CD4-positive, alpha-beta memory T cell (primary cell): ENCODE data around the gene CAMLG. TPM values are rescaled to one million over a fixed set of nuclear protein-coding genes. Genes with fewer than 3 reads are reported as not detected.

Experiments used
- CTCF ChIA-PET: fragments of 350-600 bp; sonication (Branson Sonifier 250); formaldehyde crosslinking; loops from one replicate; lab custom pipeline; 2021; ENCODE audit warnings: inconsistent platforms; ENCODE audit not compliant: partially characterized antibody; lab: Charles Lee
- POLR2A ChIA-PET: fragments of 350-600 bp; sonication (Branson Sonifier 250); formaldehyde crosslinking; loops from one replicate; lab custom pipeline; 2021; ENCODE audit not compliant: partially characterized antibody; lab: Charles Lee
- DNase-seq, 5 donors: peaks; one replicate each; pipeline versions ENCODE4 v3.0.0 to v3.0.0-alpha.2; 2020 to 2022; ENCODE audit warnings: mixed read lengths in 1 of 5
- H3K27ac ChIP-seq: one replicate; pipeline ENCODE4 v1.7.0; 2013; ENCODE audit warnings: low read depth, low read length
- H3K27me3 ChIP-seq: 2 replicates; pipeline ENCODE4 v1.7.0; 2013; ENCODE audit warnings: mild to moderate bottlenecking, low read length, moderate library complexity; ENCODE audit not compliant: insufficient read depth
- H3K36me3 ChIP-seq: 2 replicates; pipeline ENCODE4 v1.7.0; 2013; ENCODE audit warnings: mild to moderate bottlenecking, low read length, moderate library complexity; ENCODE audit not compliant: insufficient read depth
- H3K4me1 ChIP-seq: 2 replicates; pipeline ENCODE4 v1.7.0; 2013; ENCODE audit warnings: mild to moderate bottlenecking, low read length, moderate library complexity; ENCODE audit not compliant: insufficient read depth
- H3K4me3 ChIP-seq, 2 donors: one replicate each; pipeline ENCODE4 v1.7.0; 2013; ENCODE audit warnings: low read length in 2 of 2, mild to moderate bottlenecking in 1 of 2
- H3K9me3 ChIP-seq, 2 donors: one replicate each; pipeline ENCODE4 v1.7.0; 2013; ENCODE audit warnings: low read length in 2 of 2, control low read depth in 1 of 2; ENCODE audit not compliant: control insufficient read depth in 1 of 2
- H3K27ac Mint-ChIP-seq, 7 donors: one replicate each; pipeline ENCODE4 v1.8.0; 2020 to 2021; ENCODE audit warnings: mixed read lengths in 7 of 7, mild to moderate bottlenecking in 6 of 7, inconsistent platforms in 3 of 7, moderate library complexity in 3 of 7
- H3K27me3 Mint-ChIP-seq, 2 donors: one replicate each; pipeline ENCODE4 v1.8.0; 2020 to 2021; ENCODE audit warnings: mixed read lengths in 2 of 2
- H3K36me3 Mint-ChIP-seq, 2 donors: one replicate each; pipeline ENCODE4 v1.8.0; 2020 to 2021; ENCODE audit warnings: mixed read lengths in 2 of 2, inconsistent platforms in 1 of 2, mild to moderate bottlenecking in 1 of 2
- H3K4me1 Mint-ChIP-seq, 4 donors: one replicate each; pipeline ENCODE4 v1.8.0; 2020 to 2021; ENCODE audit warnings: mixed read lengths in 4 of 4, mild to moderate bottlenecking in 1 of 4
- H3K4me3 Mint-ChIP-seq, 8 donors: one replicate each; pipeline ENCODE4 v1.8.0; 2020 to 2021; ENCODE audit warnings: mixed read lengths in 8 of 8, mild to moderate bottlenecking in 7 of 8, moderate library complexity in 6 of 8, inconsistent platforms in 3 of 8
- H3K9me3 Mint-ChIP-seq, 8 donors: one replicate each; pipeline ENCODE4 v1.8.0; 2020 to 2021; ENCODE audit warnings: mixed read lengths in 8 of 8, mild to moderate bottlenecking in 5 of 8, inconsistent platforms in 3 of 8, moderate library complexity in 1 of 8
- intact Hi-C: fragments of 100-400 bp; cut with micrococcal nuclease; formaldehyde crosslinking; loops from one replicate; pipeline ENCODE4 v1.15.1; 2023
- polyA plus RNA-seq, 2 donors: library from polyadenylated mRNA; unstranded; fragments of 300-500 nt; fragmentation: Illumina TruSeq; gene quantifications; one replicate each; pipeline ENCODE4 v1.2.3, GENCODE V29; 2021
- total RNA-seq, 2 experiments: library from RNA; stranded (reverse); gene quantifications; one replicate each; pipeline ENCODE4 v1.2.3, GENCODE V29; 2021

CAMLG gene
- total and polyA plus RNA-seq, 4 experiments from 2014 or later, result 26.7 to 48.2 (median 37.4) TPM

GRCh38 chr5:134724872-134725271, 13.5 kb upstream of the CAMLG start:
- Mint-ChIP-seq H3K27me3 (no peaks in the 10 kb centered on the region), H3K36me3 (peaks cover 12 to 44% of the 10 kb centered on the region in 2 donors), H3K4me1 (no peaks in the 10 kb centered on the region), H3K9me3 (no peaks in the 10 kb centered on the region), H3K27ac (no peak overlapping the region), H3K4me3 (no peak overlapping the region)
- CTCF ChIA-PET, result interaction anchor here (2.0 kb wide), 1 partner anchor 14 kb away, joined by 12 read pairs; the partner anchor contains the start of gene CAMLG
- no peak overlapping the region for H3K27ac ChIP-seq
- POLR2A ChIA-PET, result no interaction called here
- no peaks in the 10 kb centered on the region for H3K4me1 ChIP-seq
- intact Hi-C loops, result no loop called here
- H3K27me3 ChIP-seq, result no peaks in the 10 kb centered on the region
- no peak for DNase-seq
- H3K4me3 ChIP-seq, result no peak overlapping the region
- H3K36me3 ChIP-seq, result peaks cover 11% of the 10 kb centered on the region
- H3K9me3 ChIP-seq, result no peaks in the 10 kb centered on the region

- no peak overlapping the region for H3K4me3 ChIP-seq
- Mint-ChIP-seq H3K27me3 (no peaks in the 10 kb centered on the region), H3K9me3 (no peaks in the 10 kb centered on the region), H3K4me1 (peaks cover 0 to 5% (median 2%) of the 10 kb centered on the region in 4 donors), H3K4me3 (no peak overlapping the region), H3K27ac (no peak overlapping the region), H3K36me3 (no peaks in the 10 kb centered on the region)
- H3K36me3 ChIP-seq, result no peaks in the 10 kb centered on the region
- H3K27me3 ChIP-seq, result no peaks in the 10 kb centered on the region
- H3K4me1 ChIP-seq, result peaks cover 4% of the 10 kb centered on the region
- ChIA-PET POLR2A (no interaction called here), CTCF (no interaction called here)
- no peak for DNase-seq
- no peaks in the 10 kb centered on the region for H3K9me3 ChIP-seq
- no peak overlapping the region for H3K27ac ChIP-seq
- intact Hi-C loops, result loop anchor here (10.0 kb wide), 1 partner anchor 728 kb away; the partner anchor contains the start of gene VDAC1
These were observed 5.5 kb upstream of the CAMLG start for GRCh38 chr5:134732819-134733218.

- no peaks in the 10 kb centered on the region for H3K27me3 Mint-ChIP-seq
- Histone ChIP-seq H3K4me1 (peaks cover 18% of the 10 kb centered on the region), H3K36me3 (no peaks in the 10 kb centered on the region), H3K9me3 (no peaks in the 10 kb centered on the region), H3K4me3 (no peak overlapping the region), H3K27ac (no peak overlapping the region), H3K27me3 (no peaks in the 10 kb centered on the region)
- peaks cover 0 to 11% of the 10 kb centered on the region in 2 donors for H3K36me3 Mint-ChIP-seq
- intact Hi-C loops, result loop anchor here (10.0 kb wide), 1 partner anchor 730 kb away; the partner anchor contains the start of gene VDAC1
- POLR2A ChIA-PET, result interaction anchor here (0.6 to 1.0 kb wide), 3 partner anchors 15 to 169 kb away, joined by 3 read pairs; no protein-coding TSS in a partner anchor
- no peak overlapping the region for H3K27ac Mint-ChIP-seq
- no peaks in the 10 kb centered on the region for H3K9me3 Mint-ChIP-seq
- H3K4me1 Mint-ChIP-seq, result peaks cover 10 to 21% (median 15%) of the 10 kb centered on the region in 4 donors
- no peak for DNase-seq
- no peak overlapping the region for H3K4me3 Mint-ChIP-seq
- CTCF ChIA-PET, result interaction anchor here (7.2 kb wide), 1 partner anchor 23 kb away, joined by 76 read pairs; the partner anchor contains the start of gene DDX46
These were observed 3.1 kb upstream of the CAMLG start for GRCh38 chr5:134735243-134735642.

- Mint-ChIP-seq H3K27me3 (no peaks in the 10 kb centered on the region), H3K9me3 (no peaks in the 10 kb centered on the region), H3K36me3 (peaks cover 0 to 13% of the 10 kb centered on the region in 2 donors), H3K4me3 (no peak overlapping the region), H3K4me1 (peaks cover 12 to 29% (median 20%) of the 10 kb centered on the region in 4 donors), H3K27ac (peak overlapping the region in 1 of 7 donors; percentile 85)
- no peak overlapping the region for H3K27ac ChIP-seq
- H3K36me3 ChIP-seq, result no peaks in the 10 kb centered on the region
- no peak for DNase-seq
- H3K4me3 ChIP-seq, result no peak overlapping the region
- POLR2A ChIA-PET, result interaction anchor here (4.2 kb wide), 1 partner anchor 168 kb away, joined by 73 read pairs; the partner anchor contains the start of gene PCBD2
- H3K4me1 ChIP-seq, result peaks cover 18% of the 10 kb centered on the region
- H3K27me3 ChIP-seq, result no peaks in the 10 kb centered on the region
- CTCF ChIA-PET, result interaction anchor here (1.3 to 7.2 kb wide), 2 partner anchors 22 to 26 kb away, joined by 3 to 76 read pairs; partner anchors contain the start of gene DDX46
- intact Hi-C loops, result loop anchor here (10.0 kb wide), 1 partner anchor 731 kb away; the partner anchor contains the start of gene VDAC1
- no peaks in the 10 kb centered on the region for H3K9me3 ChIP-seq
These were observed 2.1 kb upstream of the CAMLG start for GRCh38 chr5:134736173-134736812.

GRCh38 chr5:134738963-134739661, 764 bp downstream of the CAMLG start:
- DNase-seq, result peak; percentile 34 to 54 (median 38)
- Histone ChIP-seq H3K4me1 (peaks cover 18% of the 10 kb centered on the region), H3K27me3 (no peaks in the 10 kb centered on the region), H3K9me3 (no peaks in the 10 kb centered on the region), H3K27ac (peak overlapping the region; percentile 86), H3K36me3 (peaks cover 7% of the 10 kb centered on the region), H3K4me3 (peak overlapping the region; percentile 87 to 97)
- intact Hi-C loops, result loop anchor here (1.0 to 10.0 kb wide), 10 partner anchors 19 to 734 kb away; partner anchors contain the start of genes C5orf24, CDKL3, DDX46 and JADE2
- CTCF ChIA-PET, result interaction anchor here (0.6 to 7.2 kb wide), 21 partner anchors 9 to 513 kb away, joined by 3 to 76 read pairs (median 4); partner anchors contain the start of genes C5orf24, DDX46, PCBD2 and PPP2CA
- Mint-ChIP-seq H3K27ac (peak overlapping the region; percentile 85 to 99 (median 97)), H3K36me3 (peaks cover 0 to 15% of the 10 kb centered on the region in 2 donors), H3K4me1 (peaks cover 14 to 31% (median 21%) of the 10 kb centered on the region in 4 donors), H3K4me3 (peak overlapping the region; percentile 88 to 98 (median 94)), H3K27me3 (no peaks in the 10 kb centered on the region), H3K9me3 (no peaks in the 10 kb centered on the region)
- POLR2A ChIA-PET, result interaction anchor here (0.6 to 4.2 kb wide), 19 partner anchors 10 to 1993 kb away, joined by 3 to 82 read pairs (median 6); partner anchors contain the start of genes C5orf24, DDX46, HSPA4 and PCBD2

GRCh38 chr5:134741052-134741451, 2.7 kb downstream of the CAMLG start:
- POLR2A ChIA-PET, result interaction anchor here (4.2 kb wide), 1 partner anchor 16 kb away, joined by 82 read pairs; the partner anchor contains the start of gene DDX46
- no peak overlapping the region for H3K4me3 ChIP-seq
- CTCF ChIA-PET, result interaction anchor here (1.6 to 7.2 kb wide), 2 partner anchors 17 to 438 kb away, joined by 4 to 76 read pairs; partner anchors contain the start of gene DDX46
- H3K4me3 Mint-ChIP-seq, result no peak overlapping the region
- no peaks in the 10 kb centered on the region for H3K27me3 Mint-ChIP-seq
- peaks cover 7% of the 10 kb centered on the region for H3K36me3 ChIP-seq
- intact Hi-C loops, result no loop called here
- no peaks in the 10 kb centered on the region for H3K9me3 ChIP-seq
- no peaks in the 10 kb centered on the region for H3K9me3 Mint-ChIP-seq
- peak overlapping the region in 1 of 7 donors; percentile 65 for H3K27ac Mint-ChIP-seq
- peaks cover 0 to 18% of the 10 kb centered on the region in 2 donors for H3K36me3 Mint-ChIP-seq
- no peaks in the 10 kb centered on the region for H3K27me3 ChIP-seq
- no peak for DNase-seq
- H3K4me1 ChIP-seq, result peaks cover 18% of the 10 kb centered on the region
- no peak overlapping the region for H3K27ac ChIP-seq
- H3K4me1 Mint-ChIP-seq, result peaks cover 16 to 31% (median 21%) of the 10 kb centered on the region in 4 donors
